ENCODE results near the gene MFSD11. TPM values are rescaled to one million over a fixed set of nuclear protein-coding genes. Genes with fewer than 3 reads are reported as not detected.

The MFSD11 gene
- total RNA-seq, 1 experiment from 2014 or later = 42.3 TPM

- H3K9me3 ChIP-seq (ENCODE audit: control insufficient read depth, insufficient read depth, low read depth, low read length) = no peaks in the 10 kb centered on the region
- POLR2A ChIA-PET = no interaction called here
- H3K27ac ChIP-seq (ENCODE audit: low read length) = no peak overlapping the region
- no peak overlapping the region for H3K4me3 ChIP-seq (ENCODE audit: low read depth in 2 of 2, low read length in 2 of 2)
- TF ChIP-seq TCF7L2 (IDR thresholded peaks at IDR 0.05; ENCODE audit: low read depth, low read length) (no peak), POLR2AphosphoS5 (IDR thresholded peaks at IDR 0.05; ENCODE audit: low read depth, low read length) (no peak)
- CTCF ChIA-PET = no interaction called here
- intact Hi-C loops (cut with micrococcal nuclease; ENCODE audit: unreplicated experiment) (no loop called here), in situ Hi-C loops (cut with HindIII; ENCODE audit: low pct_unique_long_range_greater_than_20kb, low sequenced_read_pairs) (no loop called here)
- BruUV-seq (replicated peaks) = no TSS peak
- H3K27me3 ChIP-seq (ENCODE audit: control insufficient read depth, insufficient read depth, low read length) = no peaks in the 10 kb centered on the region
- H3K36me3 ChIP-seq (ENCODE audit: control insufficient read depth, insufficient read depth, low read length) = no peaks in the 10 kb centered on the region
- DNase-seq (ENCODE audit: low read depth, low spot score) = no peak
- ATAC-seq = no peak
- peaks cover 6% of the 10 kb centered on the region; the same call in 1 of the 2 replicates for H3K4me1 ChIP-seq (ENCODE audit: control insufficient read depth, insufficient read depth, low read length)
Observed at GRCh38 chr17:76789235-76789788, 51.4 kb downstream of the MFSD11 start.

GRCh38 chr17:76791053-76791980, 53.4 kb downstream of the MFSD11 start:
- intact Hi-C loops (cut with micrococcal nuclease; ENCODE audit: unreplicated experiment) (no loop called here), in situ Hi-C loops (cut with HindIII; ENCODE audit: low pct_unique_long_range_greater_than_20kb, low sequenced_read_pairs) (no loop called here)
- Histone ChIP-seq H3K4me3 (ENCODE audit: low read depth in 2 of 2, low read length in 2 of 2) (no peak overlapping the region), H3K4me1 (ENCODE audit: control insufficient read depth, insufficient read depth, low read length) (peaks cover 6% of the 10 kb centered on the region; the same call in 1 of the 2 replicates), H3K9me3 (ENCODE audit: control insufficient read depth, insufficient read depth, low read depth, low read length) (no peaks in the 10 kb centered on the region), H3K36me3 (ENCODE audit: control insufficient read depth, insufficient read depth, low read length) (no peaks in the 10 kb centered on the region), H3K27me3 (ENCODE audit: control insufficient read depth, insufficient read depth, low read length) (no peaks in the 10 kb centered on the region), H3K27ac (ENCODE audit: low read length) (no peak overlapping the region)
- POLR2A ChIA-PET = no interaction called here
- TF ChIP-seq TCF7L2 (IDR thresholded peaks at IDR 0.05; ENCODE audit: low read depth, low read length) = no peak
- no peak for TF ChIP-seq CTCF (IDR thresholded peaks at IDR 0.05)
- no peak for TF ChIP-seq SIN3A (IDR thresholded peaks at IDR 0.05; ENCODE audit: borderline replicate concordance, insufficient read depth, low read depth, low read length)
- no peak for TF ChIP-seq REST (IDR thresholded peaks at IDR 0.05; ENCODE audit: insufficient read depth in 1 of 2, low read depth in 2 of 2, low read length in 1 of 2)
- TF ChIP-seq POLR2AphosphoS5 (IDR thresholded peaks at IDR 0.05; ENCODE audit: low read depth, low read length) = no peak
- CTCF ChIA-PET = no interaction called here
- no TSS peak for BruUV-seq (replicated peaks)
- DNase-seq (ENCODE audit: low read depth, low spot score) (no peak), ATAC-seq (no peak; the same call in 1 of the 2 replicates)

GRCh38 chr17:76792348-76792747, 54.4 kb downstream of the MFSD11 start:
- DNase-seq (ENCODE audit: low read depth, low spot score) (no peak), ATAC-seq (no peak)
- no peaks in the 10 kb centered on the region for H3K36me3 ChIP-seq (ENCODE audit: control insufficient read depth, insufficient read depth, low read length)
- in situ Hi-C loops (cut with HindIII; ENCODE audit: low pct_unique_long_range_greater_than_20kb, low sequenced_read_pairs) (no loop called here), intact Hi-C loops (cut with micrococcal nuclease; ENCODE audit: unreplicated experiment) (no loop called here)
- H3K9me3 ChIP-seq (ENCODE audit: control insufficient read depth, insufficient read depth, low read depth, low read length) = no peaks in the 10 kb centered on the region
- H3K4me3 ChIP-seq (ENCODE audit: low read depth in 2 of 2, low read length in 2 of 2) = no peak overlapping the region
- ChIA-PET POLR2A (no interaction called here), CTCF (no interaction called here)
- no peaks in the 10 kb centered on the region for H3K27me3 ChIP-seq (ENCODE audit: control insufficient read depth, insufficient read depth, low read length)
- TSS peak; percentile 56 for BruUV-seq (replicated peaks)
- TF ChIP-seq CTCF (IDR thresholded peaks at IDR 0.05) (no peak), TCF7L2 (IDR thresholded peaks at IDR 0.05; ENCODE audit: low read depth, low read length) (no peak), POLR2AphosphoS5 (IDR thresholded peaks at IDR 0.05; ENCODE audit: low read depth, low read length) (no peak), REST (IDR thresholded peaks at IDR 0.05; ENCODE audit: insufficient read depth in 1 of 2, low read depth in 2 of 2, low read length in 1 of 2) (no peak), SIN3A (IDR thresholded peaks at IDR 0.05; ENCODE audit: borderline replicate concordance, insufficient read depth, low read depth, low read length) (no peak)
- no peak overlapping the region for H3K27ac ChIP-seq (ENCODE audit: low read length)
- peaks cover 6% of the 10 kb centered on the region; the same call in 1 of the 2 replicates for H3K4me1 ChIP-seq (ENCODE audit: control insufficient read depth, insufficient read depth, low read length)

Data from Panc1 (cell line).